NCI-H1417 (cell line): ENCODE measurements around the gene CYBA.

Source experiments
- DNase-seq, 3 experiments: peaks; one replicate each; lab custom pipeline; 2025; lab: John Stamatoyannopoulos, UW

The CYBA gene

DNA sequence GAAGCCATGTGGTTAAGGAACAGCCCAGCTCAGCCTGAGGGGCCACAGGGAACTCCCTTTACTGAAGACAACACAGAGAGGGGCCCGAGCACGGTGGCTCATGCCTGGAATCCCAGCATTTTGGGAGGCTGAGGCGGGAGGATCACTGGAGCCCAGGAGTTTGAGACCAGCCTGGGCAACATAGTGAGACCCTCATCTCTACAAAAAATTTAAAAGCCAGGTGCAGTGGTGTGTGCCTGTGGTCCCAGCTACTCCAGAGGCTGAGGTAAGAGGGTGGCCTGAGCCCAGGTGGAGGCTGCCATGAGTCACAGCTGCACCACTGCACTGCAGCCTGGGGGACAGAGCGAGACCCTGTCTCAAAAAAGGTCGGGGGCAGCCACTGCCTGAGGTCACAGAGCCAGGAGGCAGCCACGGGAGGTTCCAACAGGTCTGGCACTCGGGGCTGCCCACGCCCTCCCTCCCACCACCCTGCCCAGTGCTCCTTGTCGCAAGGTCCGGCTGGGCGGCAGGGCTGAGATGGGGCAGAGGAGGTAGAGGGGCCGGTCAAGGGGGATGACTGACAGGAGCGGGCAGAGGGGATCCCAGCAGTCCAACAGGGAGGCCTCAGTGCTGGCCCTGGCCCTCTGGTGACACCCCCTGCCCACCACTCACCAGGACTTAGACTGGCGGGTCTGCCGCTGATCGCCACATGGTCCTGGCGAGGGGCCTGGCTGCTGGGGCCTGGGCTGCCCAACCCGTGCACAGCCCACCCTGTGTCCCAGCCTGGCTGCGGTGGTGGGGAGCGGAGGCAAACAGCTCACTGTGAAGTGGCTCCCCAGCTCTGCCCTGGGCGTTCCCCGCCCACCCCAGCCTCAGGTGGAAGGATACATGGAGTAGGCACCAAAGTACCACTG is 3.4 kb downstream of the CYBA start:
- DNase-seq, result no peak

DNA sequence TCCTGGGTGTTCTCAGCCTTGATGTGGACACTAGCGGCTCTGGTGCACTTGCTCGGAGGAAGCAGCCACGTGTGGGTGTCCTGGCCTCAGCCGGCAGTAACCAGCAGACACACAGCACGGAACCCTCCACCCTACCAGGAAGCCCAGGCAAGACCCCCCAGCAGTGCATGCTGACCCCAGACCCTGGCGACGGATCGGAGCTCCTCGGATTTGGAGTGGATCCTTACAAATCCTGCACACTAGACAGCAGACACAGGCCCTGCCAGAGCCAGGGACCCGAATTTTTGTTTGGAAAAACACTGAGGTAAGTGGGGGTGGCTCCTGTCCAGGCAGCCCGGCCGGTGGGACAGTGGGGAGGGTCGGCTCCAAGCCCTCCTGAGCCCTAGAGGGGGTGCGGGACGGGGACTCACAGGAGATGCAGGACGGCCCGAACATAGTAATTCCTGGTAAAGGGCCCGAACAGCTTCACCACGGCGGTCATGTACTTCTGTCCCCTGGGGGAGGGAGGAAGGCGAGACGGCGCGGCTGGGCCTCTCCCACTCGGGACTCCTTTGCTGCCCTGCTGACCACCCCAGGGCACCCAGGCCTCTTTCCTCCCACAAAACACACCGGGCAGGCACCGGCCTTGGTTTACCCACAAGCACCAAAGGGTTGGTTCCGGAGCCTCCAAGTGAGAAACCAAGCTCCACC is 4.4 kb downstream of the CYBA start:
- DNase-seq, result no peak

DNA sequence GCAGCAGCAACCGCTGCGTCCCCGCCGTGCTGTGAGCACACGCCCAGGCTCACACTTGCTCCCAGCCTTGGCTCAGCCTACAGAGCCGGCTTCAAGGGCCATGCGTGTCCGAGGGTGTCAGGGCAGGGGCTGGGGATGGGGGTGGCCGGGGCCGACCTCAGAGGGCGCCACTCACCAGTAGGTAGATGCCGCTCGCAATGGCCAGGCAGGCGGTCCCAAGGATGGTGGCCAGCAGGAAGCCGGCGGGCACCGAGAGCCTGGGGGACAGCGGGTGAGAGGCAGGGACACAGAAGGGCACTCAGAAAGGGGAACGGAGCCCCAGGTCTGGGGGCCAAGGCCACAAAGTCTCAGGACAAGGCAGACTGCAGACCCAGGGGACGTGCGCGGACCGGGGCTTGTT is 4.9 kb downstream of the CYBA start:
- no peak for DNase-seq

GRCh38 chr16:88645455-88645854 is 5.4 kb downstream of the CYBA start:
- DNase-seq, result no peak

GRCh38 chr16:88643644-88643932 is 7.3 kb downstream of the CYBA start:
- no peak for DNase-seq

DNA sequence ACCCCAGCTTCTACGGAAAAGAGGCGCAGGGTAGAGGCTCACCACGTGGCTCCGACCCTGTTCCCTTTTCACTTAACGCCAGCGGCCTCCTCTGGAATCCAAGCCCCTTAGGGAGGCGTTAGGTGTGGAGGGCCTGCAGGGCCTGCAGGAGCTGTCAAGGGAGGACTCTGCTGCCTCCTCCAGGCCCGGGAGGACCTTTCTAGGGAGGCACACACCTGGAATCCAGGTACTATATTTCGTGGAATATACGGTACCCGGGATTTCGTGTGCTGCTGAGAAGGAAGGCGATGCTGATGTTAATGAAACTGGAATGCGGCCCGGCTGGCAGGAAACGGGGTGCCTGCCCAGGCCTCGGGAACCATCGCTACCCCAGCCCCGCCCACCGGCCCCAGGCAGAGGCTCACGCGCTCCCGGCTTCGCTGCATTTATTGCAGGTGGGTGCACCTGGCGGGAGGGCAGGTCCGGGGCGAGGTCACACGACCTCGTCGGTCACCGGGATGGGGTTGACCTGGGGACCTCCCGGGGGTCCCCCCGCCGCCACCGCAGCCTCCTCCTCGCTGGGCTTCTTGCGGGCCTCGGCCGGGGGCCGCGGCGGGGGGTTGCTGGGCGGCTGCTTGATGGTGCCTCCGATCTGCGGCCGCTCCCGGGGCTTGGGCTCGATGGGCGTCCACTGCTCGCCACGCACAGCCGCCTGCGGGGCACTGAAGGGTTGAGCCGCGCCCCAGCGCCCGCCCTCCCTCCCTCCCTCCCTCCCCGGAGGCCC is 7.8 kb downstream of the CYBA start:
- no peak for DNase-seq

GRCh38 chr16:88640498-88641247 is 10.2 kb downstream of the CYBA start:
- DNase-seq, result no peak

- DNase-seq, result no peak
Observed at GRCh38 chr16:88640039-88640495, 10.8 kb downstream of the CYBA start.

GRCh38 chr16:88639231-88640038 is 11.4 kb downstream of the CYBA start:
- peak in 1 of 3 experiments; percentile 48 for DNase-seq

DNA sequence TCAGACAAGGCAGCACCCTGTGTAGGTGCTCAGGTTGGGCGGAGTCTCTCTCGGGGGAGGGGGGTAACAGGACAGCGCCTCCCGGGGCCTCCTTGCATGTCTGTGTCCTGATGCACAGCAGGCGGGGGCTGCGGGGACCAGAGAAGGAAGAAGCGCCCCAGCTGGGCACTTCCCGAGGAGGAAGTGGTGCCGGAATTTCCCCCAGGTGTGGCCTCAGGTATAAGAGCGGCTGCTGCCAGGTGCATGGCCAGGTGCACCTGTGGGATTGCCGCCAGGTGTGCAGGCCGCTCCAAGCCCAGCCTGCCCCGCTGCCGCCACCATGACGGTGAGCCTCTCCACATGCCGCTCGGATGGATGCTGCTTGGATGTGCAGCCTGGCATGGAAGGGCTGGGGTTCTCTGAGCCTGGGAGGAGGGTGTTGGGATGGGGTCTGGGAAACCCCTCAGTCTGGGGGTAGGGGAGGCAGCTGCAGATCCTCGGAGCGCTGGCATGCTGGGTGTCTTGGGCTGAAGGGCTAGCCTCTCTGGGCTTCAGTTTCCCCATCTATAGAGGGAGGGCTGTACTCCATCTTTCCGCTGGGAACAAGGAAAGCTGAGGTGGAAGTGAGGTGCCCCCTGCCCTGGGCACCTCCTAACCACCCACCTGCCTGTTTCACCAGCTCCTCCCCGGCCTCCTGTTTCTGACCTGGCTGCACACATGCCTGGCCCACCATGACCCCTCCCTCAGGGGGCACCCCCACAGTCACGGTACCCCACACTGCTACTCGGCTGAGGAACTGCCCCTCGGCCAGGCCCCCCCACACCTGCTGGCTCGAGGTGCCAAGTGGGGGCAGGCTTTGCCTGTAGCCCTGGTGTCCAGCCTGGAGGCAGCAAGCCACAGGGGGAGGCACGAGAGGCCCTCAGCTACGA is 12.3 kb downstream of the CYBA start, which contains the start of gene IL17C:
TSS of gene IL17C (plus strand) at position 250 of the 908 bp plus-strand sequence. CDS start at position 320, 70 bp downstream.
- peak; percentile 58 to 82 (median 72) for DNase-seq

GRCh38 chr16:88636488-88637265 is 14.2 kb downstream of the CYBA start:
- DNase-seq, result no peak

DNA sequence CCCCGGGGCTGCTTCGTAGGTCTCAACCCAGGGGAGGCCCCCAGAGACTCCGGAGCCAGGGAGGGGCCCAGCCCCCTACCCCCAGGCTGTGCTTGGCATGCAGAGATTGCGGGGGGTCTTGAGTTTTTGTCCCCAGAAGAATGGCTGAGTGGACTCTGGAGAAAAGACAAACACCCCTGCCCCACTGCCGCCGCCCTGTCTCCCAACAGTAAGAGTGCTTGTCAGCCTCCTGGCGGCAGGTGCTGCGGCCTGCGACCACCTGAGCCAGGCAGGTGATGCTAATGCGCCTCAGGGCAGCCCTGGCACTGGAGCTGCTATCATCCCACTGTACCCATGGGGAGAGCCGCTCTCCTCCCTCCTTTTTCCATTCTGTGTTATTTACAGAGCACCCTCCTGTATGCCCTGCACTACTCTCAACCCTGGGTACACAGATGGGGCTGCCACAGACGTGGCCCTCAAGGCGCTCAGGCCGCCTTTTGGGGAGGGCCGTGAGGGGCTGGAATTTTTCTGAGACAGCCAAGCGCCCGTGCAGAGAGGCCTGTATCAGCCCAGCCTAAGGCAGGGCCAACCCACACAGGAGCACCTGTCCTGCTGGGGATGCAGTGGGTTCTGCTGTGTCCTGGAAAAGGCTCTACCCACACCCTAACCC is 15.1 kb downstream of the CYBA start:
- DNase-seq, result peak in 1 of 3 experiments; percentile 13

DNA sequence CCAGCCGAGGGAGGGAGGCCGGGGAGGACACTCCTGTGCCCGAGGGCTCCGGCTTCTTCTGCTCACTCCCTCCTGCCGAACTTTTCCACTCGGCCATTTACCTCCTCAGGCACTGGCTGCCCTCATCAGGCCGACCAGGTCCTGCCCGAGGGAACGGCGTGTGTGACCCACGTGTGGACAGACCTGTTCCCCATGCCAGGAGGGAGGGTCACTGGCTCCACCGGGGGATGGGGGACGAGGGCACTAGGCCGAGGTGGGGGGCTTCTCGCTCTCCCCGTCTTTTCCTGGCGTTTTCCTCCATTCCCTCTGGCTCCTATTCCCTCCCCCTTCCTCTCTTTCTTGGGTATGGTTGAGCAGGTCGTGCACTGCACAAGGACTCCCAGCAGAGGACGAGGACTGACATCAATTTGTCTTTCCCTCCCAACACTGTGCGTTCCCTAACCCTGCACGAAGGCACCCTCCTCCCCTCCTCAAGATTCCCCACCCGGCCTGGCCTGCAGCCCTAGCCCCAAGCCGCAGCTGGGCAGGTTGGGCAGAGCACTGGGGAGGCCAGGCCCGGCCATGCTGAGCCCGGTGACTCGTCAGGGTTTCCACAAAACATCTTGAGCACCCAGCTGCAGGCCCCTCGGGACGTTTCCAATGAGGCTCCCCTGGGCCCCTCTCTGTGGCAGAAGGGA is 15.7 kb downstream of the CYBA start:
- no peak for DNase-seq

- no peak for DNase-seq
Observed at GRCh38 chr16:88634141-88634993, 16.5 kb downstream of the CYBA start.

- DNase-seq, result no peak
Observed at GRCh38 chr16:88633684-88634140, 17.1 kb downstream of the CYBA start.

GRCh38 chr16:88632587-88632930 is 18.3 kb downstream of the CYBA start:
- DNase-seq, result no peak
